Fibroblast of lung (primary cell): ENCODE measurements around the gene FGF14.

ENCODE experiments used
- CTCF ChIP-seq, 2 donors: IDR thresholded peaks in 1 of 2; conservative IDR thresholded peaks in 1 of 2; 1 replicate in 1 of 2; 2 replicates in 1 of 2; pipeline ENCODE4 v1.5.1; 2011 to 2012; ENCODE audit warnings: low read length in 2 of 2, control low read depth in 1 of 2, inconsistent platforms in 1 of 2, low read depth in 1 of 2, mild to moderate bottlenecking in 1 of 2
- EZH2 ChIP-seq: IDR thresholded peaks from 2 replicates; pipeline ENCODE4 v1.5.1; 2012; ENCODE audit warnings: low read length, control low read depth, mild to moderate bottlenecking; ENCODE audit errors: missing control alignments

- no peak for TF ChIP-seq CTCF (conservative IDR thresholded peaks at IDR 0.05 in 1 of 2, IDR thresholded peaks at IDR 0.05 in 1 of 2; ENCODE audit: low read depth in 1 of 2, low read length in 2 of 2)
- TF ChIP-seq EZH2 = no peak
Measured at GRCh38 chr13:102280366-102280765, 121.5 kb downstream of the FGF14 start.
